Sigmoid colon (tissue), 7 donors: ENCODE results near the gene EFHC2. TPM values are rescaled to one million over a fixed set of nuclear protein-coding genes. Genes with fewer than 3 reads are reported as not detected.

Experiments used
- DNase-seq: peaks from one replicate; pipeline ENCODE4 v3.0.0-alpha.2; 2019
- H3K27ac ChIP-seq, 4 donors: fragments of 200-600 bp; sonication (generic); one replicate each; pipeline ENCODE4 v1.5.1; 2016 to 2019; ENCODE audit warnings: mild to moderate bottlenecking in 1 of 4
- H3K27me3 ChIP-seq, 3 donors: fragments of 200-600 bp; sonication (generic); one replicate each; pipeline ENCODE4 v1.5.1; 2019; ENCODE audit warnings: mild to moderate bottlenecking in 1 of 3
- H3K36me3 ChIP-seq, 4 donors: fragments of 200-600 bp; sonication (generic); one replicate each; pipeline ENCODE4 v1.5.1; 2016 to 2019
- H3K4me1 ChIP-seq, 4 donors: fragments of 200-600 bp; sonication (generic); one replicate each; pipeline ENCODE4 v1.5.1; 2017 to 2019
- H3K4me3 ChIP-seq, 4 donors: fragments of 200-600 bp; sonication (generic); one replicate each; pipeline ENCODE4 v1.5.1; 2017 to 2019; ENCODE audit warnings: mild to moderate bottlenecking in 2 of 4, moderate library complexity in 1 of 4
- H3K9me3 ChIP-seq, 4 donors: fragments of 200-600 bp in 3 of 4; sonication (generic) in 3 of 4; one replicate each; pipeline versions ENCODE4 v1.5.1 to v1.6.1; 2013 to 2019
- EP300 ChIP-seq, 4 donors: sonication (generic); formaldehyde crosslinking; IDR thresholded peaks; one replicate each; pipeline ENCODE4 v1.6.1; 2017; ENCODE audit warnings: antibody characterized with exemption in 4 of 4
- POLR2A ChIP-seq, 2 donors: fragments of 450-650 bp; IDR thresholded peaks; one replicate each; pipeline ENCODE4 v1.6.1; 2016; ENCODE audit warnings: antibody characterized with exemption in 2 of 2, mild to moderate bottlenecking in 2 of 2, moderate library complexity in 2 of 2
- POLR2AphosphoS5 ChIP-seq, 4 donors: sonication (generic); formaldehyde crosslinking; IDR thresholded peaks; one replicate each; pipeline ENCODE4 v1.6.1; 2017; ENCODE audit warnings: antibody characterized with exemption in 4 of 4
- WGBS, 2 donors: extraction: QIAGEN DNeasy Blood & Tissue Kit; methylation state at CpG; one replicate each; pipeline ENCODE4 v1.1.7; 2013; 5-methylcytosine and 5-hydroxymethylcytosine counted together
- intact Hi-C: fragments of 100-400 bp; cut with DNase I; formaldehyde crosslinking; loops from one replicate; pipeline ENCODE4 v1.15.1; 2023
- polyA plus RNA-seq, 3 donors: library from polyadenylated mRNA; stranded (reverse); fragments of 200-250 nt; gene quantifications; one replicate each; pipeline ENCODE4 v1.2.3, GENCODE V29; 2013
- total RNA-seq, 4 donors: library from RNA; depleted of rRNA; stranded (reverse); fragments of >200 nt; gene quantifications; one replicate each; pipeline ENCODE4 v1.1.0, GENCODE V29; 2016
- TF ChIP-seq, protein P1 (sequence below), 4 experiments: fragments of 450-650 bp in 3 of 4; fragments of 200-600 bp in 1 of 4; IDR thresholded peaks; one replicate each; pipeline ENCODE4 v1.5.1; 2016 to 2019; ENCODE audit warnings: antibody characterized with exemption in 4 of 4, mild to moderate bottlenecking in 3 of 4, moderate library complexity in 2 of 4
- donor health status: healthy with polysubstance abuse.
- donor health status: Bipolar disorder and iron deficiency.
- donor health status: healthy.

Gene EFHC2
- total and polyA plus RNA-seq, 7 donors, result 1.1 to 3.2 (median 2.6) TPM

- DNase-seq, result no peak
- Histone ChIP-seq H3K4me3 (no peak overlapping the region), H3K27me3 (no peaks in the 10 kb centered on the region), H3K9me3 (no peaks in the 10 kb centered on the region), H3K27ac (no peak overlapping the region), H3K4me1 (no peaks in the 10 kb centered on the region), H3K36me3 (no peaks in the 10 kb centered on the region)
- WGBS, 2 donors, result 12 to 57% methylated on average over 1 of the region's 1 CpG
- intact Hi-C loops, result loop anchor here (10.0 kb wide), 1 partner anchor 409 kb away; no protein-coding TSS in a partner anchor
- TF ChIP-seq, protein P1, sequence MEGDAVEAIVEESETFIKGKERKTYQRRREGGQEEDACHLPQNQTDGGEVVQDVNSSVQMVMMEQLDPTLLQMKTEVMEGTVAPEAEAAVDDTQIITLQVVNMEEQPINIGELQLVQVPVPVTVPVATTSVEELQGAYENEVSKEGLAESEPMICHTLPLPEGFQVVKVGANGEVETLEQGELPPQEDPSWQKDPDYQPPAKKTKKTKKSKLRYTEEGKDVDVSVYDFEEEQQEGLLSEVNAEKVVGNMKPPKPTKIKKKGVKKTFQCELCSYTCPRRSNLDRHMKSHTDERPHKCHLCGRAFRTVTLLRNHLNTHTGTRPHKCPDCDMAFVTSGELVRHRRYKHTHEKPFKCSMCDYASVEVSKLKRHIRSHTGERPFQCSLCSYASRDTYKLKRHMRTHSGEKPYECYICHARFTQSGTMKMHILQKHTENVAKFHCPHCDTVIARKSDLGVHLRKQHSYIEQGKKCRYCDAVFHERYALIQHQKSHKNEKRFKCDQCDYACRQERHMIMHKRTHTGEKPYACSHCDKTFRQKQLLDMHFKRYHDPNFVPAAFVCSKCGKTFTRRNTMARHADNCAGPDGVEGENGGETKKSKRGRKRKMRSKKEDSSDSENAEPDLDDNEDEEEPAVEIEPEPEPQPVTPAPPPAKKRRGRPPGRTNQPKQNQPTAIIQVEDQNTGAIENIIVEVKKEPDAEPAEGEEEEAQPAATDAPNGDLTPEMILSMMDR (IDR thresholded peaks at IDR 0.05), result peak in 2 of 4 experiments; percentile 38 to 39
- TF ChIP-seq POLR2A (IDR thresholded peaks at IDR 0.05) (no peak), EP300 (IDR thresholded peaks at IDR 0.05) (no peak), POLR2AphosphoS5 (IDR thresholded peaks at IDR 0.05) (no peak)
Measured at GRCh38 chrX:44244008-44244407, 99.5 kb downstream of the EFHC2 start.

GRCh38 chrX:44241546-44241945, 101.9 kb downstream of the EFHC2 start:
- intact Hi-C loops, result loop anchor here (10.0 kb wide), 1 partner anchor 407 kb away; no protein-coding TSS in a partner anchor
- WGBS, 2 donors, result 62 to 85% methylated on average over 4 of the region's 4 CpGs
- DNase-seq, result no peak

DNA sequence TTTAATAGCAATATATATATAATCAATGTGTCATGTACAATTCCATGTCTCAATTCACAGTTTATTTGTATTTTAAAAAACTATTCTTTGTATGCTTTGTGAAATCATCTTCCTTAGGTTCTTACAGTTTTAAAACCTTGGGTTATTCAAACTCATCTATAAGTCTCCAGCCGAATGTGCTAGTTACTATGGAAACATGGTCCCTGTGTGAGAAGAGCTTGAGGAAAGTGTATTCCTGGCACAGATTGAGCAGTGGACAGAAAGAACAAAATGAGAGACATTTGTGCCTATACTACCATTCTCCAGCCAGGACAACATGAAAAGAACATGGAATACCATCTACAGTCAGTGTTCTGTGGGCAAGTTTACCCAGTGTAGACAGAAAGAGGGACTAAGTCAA, 103.4 kb downstream of the EFHC2 start:
- no peak overlapping the region for H3K27ac ChIP-seq
- no peak for TF ChIP-seq POLR2A (IDR thresholded peaks at IDR 0.05)
- no peak for TF ChIP-seq POLR2AphosphoS5 (IDR thresholded peaks at IDR 0.05)
- TF ChIP-seq EP300 (IDR thresholded peaks at IDR 0.05), result no peak
- TF ChIP-seq, protein P1 (IDR thresholded peaks at IDR 0.05), result no peak
- intact Hi-C loops, result loop anchor here (10.0 kb wide), 1 partner anchor 405 kb away; no protein-coding TSS in a partner anchor
- no peaks in the 10 kb centered on the region for H3K36me3 ChIP-seq
- H3K27me3 ChIP-seq, result no peaks in the 10 kb centered on the region
- no peaks in the 10 kb centered on the region for H3K9me3 ChIP-seq
- no peaks in the 10 kb centered on the region for H3K4me1 ChIP-seq
- H3K4me3 ChIP-seq, result no peak overlapping the region
- 51 to 87% methylated on average over 1 of the region's 1 CpG for WGBS, 2 donors
- no peak for DNase-seq

More at GRCh38 chrX:44241546-44241945, 101.9 kb downstream of the EFHC2 start:
- Histone ChIP-seq H3K9me3 (no peaks in the 10 kb centered on the region), H3K27me3 (no peaks in the 10 kb centered on the region), H3K4me1 (no peaks in the 10 kb centered on the region), H3K27ac (no peak overlapping the region), H3K4me3 (no peak overlapping the region), H3K36me3 (no peaks in the 10 kb centered on the region)
- no peak for TF ChIP-seq POLR2AphosphoS5 (IDR thresholded peaks at IDR 0.05)

- no peaks in the 10 kb centered on the region for H3K27me3 ChIP-seq
- no peak overlapping the region for H3K4me3 ChIP-seq
- H3K27ac ChIP-seq, result no peak overlapping the region
- TF ChIP-seq, protein P1 (IDR thresholded peaks at IDR 0.05), result no peak
- TF ChIP-seq EP300 (IDR thresholded peaks at IDR 0.05), result no peak
- no peak for TF ChIP-seq POLR2A (IDR thresholded peaks at IDR 0.05)
- TF ChIP-seq POLR2AphosphoS5 (IDR thresholded peaks at IDR 0.05), result no peak
- no peak for DNase-seq
- no peaks in the 10 kb centered on the region for H3K36me3 ChIP-seq
- intact Hi-C loops, result no loop called here
- H3K4me1 ChIP-seq, result no peaks in the 10 kb centered on the region
- H3K9me3 ChIP-seq, result no peaks in the 10 kb centered on the region
Measured at GRCh38 chrX:44239036-44239435, 104.4 kb downstream of the EFHC2 start.

DNA sequence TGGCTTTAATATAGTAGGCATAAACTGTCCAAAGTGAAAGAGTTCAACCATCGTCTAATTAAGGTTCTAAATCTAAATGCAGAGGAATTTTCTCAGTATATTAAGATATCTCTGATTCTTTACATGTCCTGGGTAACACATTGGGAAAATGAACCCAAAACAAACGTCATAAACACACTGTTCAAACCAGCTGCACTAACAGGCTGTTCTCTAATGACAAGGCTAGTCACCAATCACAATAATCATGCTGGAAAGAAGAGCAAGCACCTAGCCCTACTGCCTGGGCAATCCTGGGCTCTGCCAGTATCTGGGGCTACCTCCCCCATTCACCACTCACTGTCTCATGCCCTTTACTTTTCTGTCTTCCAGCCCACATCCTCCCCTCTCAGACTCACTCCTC, 107.9 kb downstream of the EFHC2 start:
- Histone ChIP-seq H3K27ac (no peak overlapping the region), H3K4me1 (peaks cover 0 to 4% (median 0%) of the 10 kb centered on the region in 4 donors), H3K27me3 (no peaks in the 10 kb centered on the region), H3K4me3 (no peak overlapping the region), H3K36me3 (no peaks in the 10 kb centered on the region), H3K9me3 (no peaks in the 10 kb centered on the region)
- intact Hi-C loops, result no loop called here
- no peak for DNase-seq
- no peak for TF ChIP-seq EP300 (IDR thresholded peaks at IDR 0.05)
- TF ChIP-seq, protein P1 (IDR thresholded peaks at IDR 0.05), result no peak
- no peak for TF ChIP-seq POLR2AphosphoS5 (IDR thresholded peaks at IDR 0.05)
- TF ChIP-seq POLR2A (IDR thresholded peaks at IDR 0.05), result no peak
- 52 to 69% methylated on average over 2 of the region's 2 CpGs for WGBS, 2 donors
